HFF-Myc (cell line): ENCODE measurements around the gene LRRC8D.

ENCODE experiments used
- DNase-seq: peaks from one replicate; pipeline ENCODE4 v3.0.0-alpha.2; 2011; ENCODE audit warnings: low read depth; ENCODE audit errors: extremely low read depth
- H3K4me3 ChIP-seq: replicated peaks from 2 replicates; pipeline ENCODE4 v1.5.1; 2011; ENCODE audit warnings: low read depth, mild to moderate bottlenecking, control low read depth, low read length
- CTCF ChIP-seq: IDR thresholded peaks from 2 replicates; pipeline ENCODE4 v1.5.1; 2012; ENCODE audit warnings: mild to moderate bottlenecking, low read depth, low read length, control low read depth; ENCODE audit errors: missing control alignments

The LRRC8D gene

GRCh38 chr1:89906088-89906487 is 85.3 kb downstream of the LRRC8D start:
- no peak for DNase-seq
- no peak overlapping the region for H3K4me3 ChIP-seq
- no peak for TF ChIP-seq CTCF

GRCh38 chr1:89907727-89908212 is 86.9 kb downstream of the LRRC8D start:
- DNase-seq: peak; percentile 31
- no peak overlapping the region for H3K4me3 ChIP-seq
- no peak for TF ChIP-seq CTCF

- no peak for TF ChIP-seq CTCF
- no peak overlapping the region for H3K4me3 ChIP-seq
- DNase-seq: no peak
Measured at GRCh38 chr1:89908273-89908671, 87.4 kb downstream of the LRRC8D start.

GRCh38 chr1:89908672-89909436 is 88.0 kb downstream of the LRRC8D start:
- no peak overlapping the region for H3K4me3 ChIP-seq
- DNase-seq: no peak
- no peak for TF ChIP-seq CTCF

GRCh38 chr1:89910268-89910667 is 89.4 kb downstream of the LRRC8D start:
- no peak overlapping the region for H3K4me3 ChIP-seq
- no peak for TF ChIP-seq CTCF
- no peak for DNase-seq

GRCh38 chr1:89910780-89911179 is 89.9 kb downstream of the LRRC8D start:
- TF ChIP-seq CTCF: no peak
- H3K4me3 ChIP-seq: no peak overlapping the region
- DNase-seq: peak; percentile 55
